MCF 10A (cell line): ENCODE results near the gene C17orf67. TPM values are rescaled to one million over a fixed set of nuclear protein-coding genes. Genes with fewer than 3 reads are reported as not detected.

Experiments
- BruUV-seq: library from RNA; stranded (reverse); fragments of 400-500 nt; replicated peaks from 2 replicates; lab custom pipeline; 2021; lab: Mats Ljungman, UMichigan
- CTCF ChIA-PET: fragments of 300-600 bp; sonication (Branson Sonifier 250); formaldehyde crosslinking; extraction: SDS; loops from one replicate; lab custom pipeline; 2021; ENCODE audit warnings: antibody characterized with exemption, inconsistent platforms; lab: Yijun Ruan, JAX
- POLR2A ChIA-PET: fragments of 300-600, 350-650 bp; sonication (Branson Sonifier 250); formaldehyde crosslinking; extraction: SDS; loops from one replicate; lab custom pipeline; 2020; ENCODE audit warnings: antibody characterized with exemption, inconsistent platforms; lab: Yijun Ruan, JAX
- DNase-seq: peaks from one replicate; pipeline ENCODE4 v3.0.0-alpha.2; 2018; ENCODE audit not compliant: unreplicated experiment
- H3K27ac Mint-ChIP-seq: one replicate; pipeline ENCODE4 v1.8.0; 2022; ENCODE audit warnings: mild to moderate bottlenecking, low read depth, mixed read lengths; ENCODE audit not compliant: unreplicated experiment
- H3K27me3 Mint-ChIP-seq: one replicate; pipeline ENCODE4 v1.8.0; 2022; ENCODE audit warnings: mixed read lengths; ENCODE audit not compliant: insufficient read depth, unreplicated experiment
- H3K36me3 Mint-ChIP-seq: one replicate; pipeline ENCODE4 v1.8.0; 2022; ENCODE audit warnings: mild to moderate bottlenecking, moderate library complexity, mixed read lengths; ENCODE audit not compliant: insufficient read depth, unreplicated experiment
- H3K4me1 Mint-ChIP-seq: one replicate; pipeline ENCODE4 v1.8.0; 2022; ENCODE audit warnings: mixed read lengths; ENCODE audit not compliant: insufficient read depth, unreplicated experiment
- H3K4me3 Mint-ChIP-seq: one replicate; pipeline ENCODE4 v1.8.0; 2022; ENCODE audit warnings: mild to moderate bottlenecking, moderate library complexity, mixed read lengths; ENCODE audit not compliant: unreplicated experiment
- H3K9me3 Mint-ChIP-seq: one replicate; pipeline ENCODE4 v1.8.0; 2022; ENCODE audit warnings: mixed read lengths; ENCODE audit not compliant: unreplicated experiment
- CTCF ChIP-seq: fragments of 200-600 bp; IDR thresholded peaks from one replicate; pipeline ENCODE4 v1.8.0; 2022; ENCODE audit warnings: antibody characterized with exemption, mild to moderate bottlenecking; ENCODE audit not compliant: unreplicated experiment
- intact Hi-C: fragments of 100-400 bp; cut with micrococcal nuclease; formaldehyde crosslinking; loops from 2 replicates; pipeline ENCODE4 v1.14.1; 2022
- total RNA-seq: library from RNA; stranded (reverse); gene quantifications from 2 replicates; pipeline ENCODE4 v1.2.3, GENCODE V29; 2022

C17orf67 gene
- total RNA-seq, 1 experiment from 2014 or later = 3.3 TPM

- Mint-ChIP-seq H3K27me3 (no peaks in the 10 kb centered on the region), H3K36me3 (peaks cover 59% of the 10 kb centered on the region), H3K9me3 (no peaks in the 10 kb centered on the region), H3K4me3 (no peak overlapping the region), H3K27ac (no peak overlapping the region), H3K4me1 (no peaks in the 10 kb centered on the region)
- no peak for TF ChIP-seq CTCF
- no TSS peak for BruUV-seq
- POLR2A ChIA-PET = interaction anchor here (0.6 to 1.0 kb wide), 2 partner anchors 8 to 106 kb away, joined by 3 read pairs; no protein-coding TSS in a partner anchor
- intact Hi-C loops = no loop called here
- CTCF ChIA-PET = interaction anchor here (0.5 to 1.1 kb wide), 3 partner anchors 29 to 73 kb away, joined by 3 to 4 read pairs (median 3); no protein-coding TSS in a partner anchor
- DNase-seq = no peak
Measured at GRCh38 chr17:56863974-56864373, 30.3 kb upstream of the C17orf67 start.

- TF ChIP-seq CTCF = no peak
- no peak for DNase-seq
- CTCF ChIA-PET = no interaction called here
- POLR2A ChIA-PET = no interaction called here
- H3K36me3 Mint-ChIP-seq = peaks cover 73% of the 10 kb centered on the region
- no peaks in the 10 kb centered on the region for H3K9me3 Mint-ChIP-seq
- H3K27me3 Mint-ChIP-seq = no peaks in the 10 kb centered on the region
- no peak overlapping the region for H3K27ac Mint-ChIP-seq
- no peak overlapping the region for H3K4me3 Mint-ChIP-seq
- no peaks in the 10 kb centered on the region for H3K4me1 Mint-ChIP-seq
- no TSS peak for BruUV-seq
- intact Hi-C loops = no loop called here
Measured at GRCh38 chr17:56861899-56862298, 28.2 kb upstream of the C17orf67 start.

- ChIA-PET POLR2A (interaction anchor here (0.9 to 2.3 kb wide), 3 partner anchors 8 to 33 kb away, joined by 3 to 8 read pairs (median 4); no protein-coding TSS in a partner anchor), CTCF (interaction anchor here (1.1 to 2.3 kb wide), 3 partner anchors 14 to 88 kb away, joined by 3 to 9 read pairs (median 4); no protein-coding TSS in a partner anchor)
- Mint-ChIP-seq H3K36me3 (peaks cover 78% of the 10 kb centered on the region), H3K27ac (no peak overlapping the region), H3K27me3 (no peaks in the 10 kb centered on the region), H3K9me3 (no peaks in the 10 kb centered on the region), H3K4me1 (no peaks in the 10 kb centered on the region), H3K4me3 (no peak overlapping the region)
- BruUV-seq = no TSS peak
- intact Hi-C loops = no loop called here
- no peak for DNase-seq
- no peak for TF ChIP-seq CTCF
Measured at GRCh38 chr17:56851008-56851407, 17.3 kb upstream of the C17orf67 start.

- no peak for TF ChIP-seq CTCF
- BruUV-seq = no TSS peak
- DNase-seq = no peak
- H3K27me3 Mint-ChIP-seq = no peaks in the 10 kb centered on the region
- H3K4me3 Mint-ChIP-seq = no peak overlapping the region
- POLR2A ChIA-PET = interaction anchor here (0.9 to 2.4 kb wide), 4 partner anchors 8 to 34 kb away, joined by 3 to 8 read pairs (median 6); partner anchors contain the start of genes C17orf67 and DGKE
- no peak overlapping the region for H3K27ac Mint-ChIP-seq
- CTCF ChIA-PET = interaction anchor here (0.9 to 1.2 kb wide), 3 partner anchors 11 to 89 kb away, joined by 3 read pairs; no protein-coding TSS in a partner anchor
- intact Hi-C loops = no loop called here
- H3K36me3 Mint-ChIP-seq = peaks cover 76% of the 10 kb centered on the region
- no peaks in the 10 kb centered on the region for H3K9me3 Mint-ChIP-seq
- no peaks in the 10 kb centered on the region for H3K4me1 Mint-ChIP-seq
Measured at GRCh38 chr17:56850591-56850990, 16.9 kb upstream of the C17orf67 start.
